OCI-LY7 (cell line): ENCODE measurements around the gene DENND1A.
"Not testable (repeated sequence)": the region's sequence is repeated elsewhere in the genome, so short reads cannot be mapped to it uniquely, and the experiment has no call there.

Experiments
- EZH2phosphoT487 ChIP-seq: fragments of 200-600 bp; sonication (generic); IDR thresholded peaks from 2 replicates; pipeline ENCODE4 v1.6.1; 2018; ENCODE audit warnings: low read depth, borderline replicate concordance, mild to moderate bottlenecking, mixed run types, antibody characterized with exemption, low read length, moderate library complexity, mixed read lengths
- TF ChIP-seq, protein P1 (sequence below): fragments of 200-600 bp; sonication (generic); conservative IDR thresholded peaks from 2 replicates; pipeline ENCODE4 v1.5.1; 2014; ENCODE audit warnings: mild to moderate bottlenecking, antibody characterized with exemption, low read length, moderate library complexity, mixed read lengths

DNA sequence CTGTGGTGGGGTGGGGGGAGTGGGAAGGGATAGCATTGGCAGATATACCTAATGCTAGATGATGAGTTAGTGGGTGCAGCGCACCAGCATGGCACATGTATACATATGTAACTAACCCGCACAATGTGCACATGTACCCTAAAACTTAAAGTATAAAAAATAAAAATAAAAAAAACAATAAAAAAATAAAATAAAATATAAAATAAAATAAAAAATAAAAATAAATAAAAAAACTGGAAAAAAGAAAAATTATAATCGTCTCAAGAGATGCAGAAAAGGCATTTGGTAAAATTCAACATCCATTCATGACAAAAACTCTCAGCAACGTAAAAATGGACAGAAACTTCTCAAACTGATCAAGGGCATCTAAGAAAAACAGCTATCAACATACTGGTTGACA is 20.7 kb downstream of the DENND1A start:
- TF ChIP-seq EZH2phosphoT487 = not testable (repeated sequence)
- TF ChIP-seq, protein P1, sequence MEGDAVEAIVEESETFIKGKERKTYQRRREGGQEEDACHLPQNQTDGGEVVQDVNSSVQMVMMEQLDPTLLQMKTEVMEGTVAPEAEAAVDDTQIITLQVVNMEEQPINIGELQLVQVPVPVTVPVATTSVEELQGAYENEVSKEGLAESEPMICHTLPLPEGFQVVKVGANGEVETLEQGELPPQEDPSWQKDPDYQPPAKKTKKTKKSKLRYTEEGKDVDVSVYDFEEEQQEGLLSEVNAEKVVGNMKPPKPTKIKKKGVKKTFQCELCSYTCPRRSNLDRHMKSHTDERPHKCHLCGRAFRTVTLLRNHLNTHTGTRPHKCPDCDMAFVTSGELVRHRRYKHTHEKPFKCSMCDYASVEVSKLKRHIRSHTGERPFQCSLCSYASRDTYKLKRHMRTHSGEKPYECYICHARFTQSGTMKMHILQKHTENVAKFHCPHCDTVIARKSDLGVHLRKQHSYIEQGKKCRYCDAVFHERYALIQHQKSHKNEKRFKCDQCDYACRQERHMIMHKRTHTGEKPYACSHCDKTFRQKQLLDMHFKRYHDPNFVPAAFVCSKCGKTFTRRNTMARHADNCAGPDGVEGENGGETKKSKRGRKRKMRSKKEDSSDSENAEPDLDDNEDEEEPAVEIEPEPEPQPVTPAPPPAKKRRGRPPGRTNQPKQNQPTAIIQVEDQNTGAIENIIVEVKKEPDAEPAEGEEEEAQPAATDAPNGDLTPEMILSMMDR = not testable (repeated sequence)
